Gastrocnemius medialis (tissue), 4 donors: Measurements from ENCODE around the gene TRAF1.

ENCODE experiments used
- POLR2A ChIP-seq, 2 donors: fragments of 450-650 bp; IDR thresholded peaks; one replicate each; pipeline ENCODE4 v1.6.1; 2017; ENCODE audit warnings: antibody characterized with exemption in 2 of 2, mild to moderate bottlenecking in 2 of 2, moderate library complexity in 2 of 2
- TF ChIP-seq, protein P1 (sequence below), 5 experiments: fragments of 450-650 bp in 3 of 5; fragments of 200-600 bp in 2 of 5; sonication (generic) in 2 of 5; IDR thresholded peaks in 4 of 5; conservative IDR thresholded peaks in 1 of 5; 1 replicate in 4 of 5; 2 replicates in 1 of 5; pipeline ENCODE4 v1.5.1; 2016 to 2019; ENCODE audit warnings: antibody characterized with exemption in 5 of 5, mild to moderate bottlenecking in 3 of 5, moderate library complexity in 3 of 5

DNA sequence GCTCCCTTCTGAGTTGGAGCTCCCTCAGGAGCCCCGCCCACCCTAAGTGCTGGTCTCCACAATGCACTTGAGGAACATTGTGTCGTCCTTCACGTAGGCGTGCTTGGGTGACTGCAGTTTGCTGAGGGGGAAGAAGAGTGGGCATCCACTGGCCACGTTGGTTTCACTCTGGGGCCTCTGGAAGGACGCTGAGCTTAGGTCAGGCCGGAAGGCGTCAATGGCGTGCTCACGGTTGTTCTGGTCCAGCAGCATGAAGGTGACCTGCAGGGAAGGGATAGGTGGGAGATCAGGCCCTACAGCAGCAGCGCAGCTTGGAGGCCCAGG, 21.7 kb downstream of the TRAF1 start:
- TF ChIP-seq POLR2A (IDR thresholded peaks at IDR 0.05), result no peak
- TF ChIP-seq, protein P1, sequence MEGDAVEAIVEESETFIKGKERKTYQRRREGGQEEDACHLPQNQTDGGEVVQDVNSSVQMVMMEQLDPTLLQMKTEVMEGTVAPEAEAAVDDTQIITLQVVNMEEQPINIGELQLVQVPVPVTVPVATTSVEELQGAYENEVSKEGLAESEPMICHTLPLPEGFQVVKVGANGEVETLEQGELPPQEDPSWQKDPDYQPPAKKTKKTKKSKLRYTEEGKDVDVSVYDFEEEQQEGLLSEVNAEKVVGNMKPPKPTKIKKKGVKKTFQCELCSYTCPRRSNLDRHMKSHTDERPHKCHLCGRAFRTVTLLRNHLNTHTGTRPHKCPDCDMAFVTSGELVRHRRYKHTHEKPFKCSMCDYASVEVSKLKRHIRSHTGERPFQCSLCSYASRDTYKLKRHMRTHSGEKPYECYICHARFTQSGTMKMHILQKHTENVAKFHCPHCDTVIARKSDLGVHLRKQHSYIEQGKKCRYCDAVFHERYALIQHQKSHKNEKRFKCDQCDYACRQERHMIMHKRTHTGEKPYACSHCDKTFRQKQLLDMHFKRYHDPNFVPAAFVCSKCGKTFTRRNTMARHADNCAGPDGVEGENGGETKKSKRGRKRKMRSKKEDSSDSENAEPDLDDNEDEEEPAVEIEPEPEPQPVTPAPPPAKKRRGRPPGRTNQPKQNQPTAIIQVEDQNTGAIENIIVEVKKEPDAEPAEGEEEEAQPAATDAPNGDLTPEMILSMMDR (IDR thresholded peaks at IDR 0.05 in 4 of 5, conservative IDR thresholded peaks at IDR 0.05 in 1 of 5), result no peak
